Measurements from ENCODE around the gene SARS2.

Gene SARS2

GRCh38 chr19:38889803-38890202 lies 40.8 kb downstream of the SARS2 start:
- TF ChIP-seq TAF1 (IDR thresholded peaks at IDR 0.05; ENCODE audit: borderline replicate concordance, insufficient read depth, low read length) (no peak), SIN3A (IDR thresholded peaks at IDR 0.05; ENCODE audit: borderline replicate concordance, insufficient read depth, low read length) (no peak), FOXP2 (optimal IDR thresholded peaks at IDR 0.05; ENCODE audit: borderline replicate concordance, extremely low read depth, extremely low read length, insufficient read depth) (no peak), POLR2AphosphoS5 (IDR thresholded peaks at IDR 0.05; ENCODE audit: low read depth, low read length) (no peak), REST (IDR thresholded peaks at IDR 0.05; ENCODE audit: insufficient read depth in 1 of 2, low read depth in 2 of 2, low read length in 2 of 2) (no peak)

- no peak for TF ChIP-seq TAF1 (IDR thresholded peaks at IDR 0.05; ENCODE audit: borderline replicate concordance, insufficient read depth, low read length)
Observed at GRCh38 chr19:38888876-38889275, 41.7 kb downstream of the SARS2 start.

- TF ChIP-seq TAF1 (IDR thresholded peaks at IDR 0.05; ENCODE audit: borderline replicate concordance, insufficient read depth, low read length) (no peak), POLR2AphosphoS5 (IDR thresholded peaks at IDR 0.05; ENCODE audit: low read depth, low read length) (no peak), REST (IDR thresholded peaks at IDR 0.05; ENCODE audit: insufficient read depth in 1 of 2, low read depth in 2 of 2, low read length in 2 of 2) (no peak), FOXP2 (optimal IDR thresholded peaks at IDR 0.05; ENCODE audit: borderline replicate concordance, extremely low read depth, extremely low read length, insufficient read depth) (no peak)
Observed at GRCh38 chr19:38883286-38883685, 47.3 kb downstream of the SARS2 start.

- no peak for TF ChIP-seq POLR2AphosphoS5 (IDR thresholded peaks at IDR 0.05; ENCODE audit: low read depth, low read length)
- no peak for TF ChIP-seq FOXP2 (optimal IDR thresholded peaks at IDR 0.05; ENCODE audit: borderline replicate concordance, extremely low read depth, extremely low read length, insufficient read depth)
- TF ChIP-seq SIN3A (IDR thresholded peaks at IDR 0.05; ENCODE audit: borderline replicate concordance, insufficient read depth, low read length), result no peak
- TF ChIP-seq REST (IDR thresholded peaks at IDR 0.05; ENCODE audit: insufficient read depth in 1 of 2, low read depth in 2 of 2, low read length in 2 of 2), result no peak
- TF ChIP-seq TAF1 (IDR thresholded peaks at IDR 0.05; ENCODE audit: borderline replicate concordance, insufficient read depth, low read length), result no peak
Observed at GRCh38 chr19:38880882-38881609, 49.5 kb downstream of the SARS2 start.

GRCh38 chr19:38880076-38880881 lies 50.3 kb downstream of the SARS2 start:
- TF ChIP-seq REST (IDR thresholded peaks at IDR 0.05; ENCODE audit: insufficient read depth in 1 of 2, low read depth in 2 of 2, low read length in 2 of 2), result no peak
- no peak for TF ChIP-seq POLR2AphosphoS5 (IDR thresholded peaks at IDR 0.05; ENCODE audit: low read depth, low read length)
- TF ChIP-seq TAF1 (IDR thresholded peaks at IDR 0.05; ENCODE audit: borderline replicate concordance, insufficient read depth, low read length), result no peak
- no peak for TF ChIP-seq FOXP2 (optimal IDR thresholded peaks at IDR 0.05; ENCODE audit: borderline replicate concordance, extremely low read depth, extremely low read length, insufficient read depth)
- TF ChIP-seq SIN3A (IDR thresholded peaks at IDR 0.05; ENCODE audit: borderline replicate concordance, insufficient read depth, low read length), result no peak

Data from PFSK-1 (cell line).